ENCODE results near the gene ARHGAP8. TPM values are rescaled to one million over a fixed set of nuclear protein-coding genes. Genes with fewer than 3 reads are reported as not detected.

Gene ARHGAP8
- total and polyA plus RNA-seq, 10 of the 15 experiments (the other 5 are each of a cell fraction or from before 2014, with no cell fraction given) = 0.33 TPM; not detected in 9

- H3K9ac ChIP-seq (ENCODE audit: control insufficient read depth, insufficient read depth, low read length) = no peak overlapping the region
- H2AFZ ChIP-seq (ENCODE audit: control insufficient read depth, low read depth, low read length) = no peak overlapping the region
- no peak overlapping the region for H3K27ac ChIP-seq (ENCODE audit: control insufficient read depth, insufficient read depth)
- ChIA-PET SMC1A (ENCODE audit: uncharacterized antibody, unreplicated experiment) (no interaction called here), CTCF (no interaction called here), RAD21 (ENCODE audit: unreplicated experiment) (no interaction called here), POLR2A (no interaction called here)
- DNase-seq (ENCODE audit: low read depth, low spot score) (no peak), FAIRE-seq (no peak), ATAC-seq (no peak)
- H3K4me3 ChIP-seq = no peak overlapping the region
- no peaks in the 10 kb centered on the region for H3K36me3 ChIP-seq (ENCODE audit: control insufficient read depth in 2 of 2, insufficient read depth in 2 of 2, low read length in 1 of 2)
- H3K79me2 ChIP-seq (ENCODE audit: control insufficient read depth, insufficient read depth, low read length) = no peaks in the 10 kb centered on the region
- intact Hi-C loops (cut with micrococcal nuclease; ENCODE audit: unreplicated experiment) = no loop called here
- H3K27me3 ChIP-seq (replicated peaks in 1 of 2; ENCODE audit: control insufficient read depth in 2 of 2, insufficient read depth in 2 of 2, low read length in 1 of 2) = peaks cover 0 to 2% of the 10 kb centered on the region in 2 experiments; a peak in 2 of 4 replicates
- TF ChIP-seq SMC3 (IDR thresholded peaks at IDR 0.05; ENCODE audit: borderline replicate concordance, low read length) (no peak), ZZZ3 (IDR thresholded peaks at IDR 0.05; ENCODE audit: control insufficient read depth, insufficient read length, low read depth) (no peak), KDM1A (IDR thresholded peaks at IDR 0.05; ENCODE audit: borderline replicate concordance) (no peak), NBN (IDR thresholded peaks at IDR 0.05) (no peak), CHD1 (IDR thresholded peaks at IDR 0.05; ENCODE audit: low read depth, low read length) (no peak), SKIL (IDR thresholded peaks at IDR 0.05; ENCODE audit: low read depth, poor library complexity, severe bottlenecking) (no peak), HDAC6 (IDR thresholded peaks at IDR 0.05; ENCODE audit: unreplicated experiment) (no peak), SIN3A (IDR thresholded peaks at IDR 0.05; ENCODE audit: low read depth, low read length) (no peak), PAX8 (IDR thresholded peaks at IDR 0.05) (no peak), RELA (IDR thresholded peaks at IDR 0.05; ENCODE audit: borderline replicate concordance, partially characterized antibody) (no peak), BMI1 (IDR thresholded peaks at IDR 0.05; ENCODE audit: borderline replicate concordance) (no peak), IRF4 (IDR thresholded peaks at IDR 0.05; ENCODE audit: low read depth, low read length) (no peak), ZNF217 (IDR thresholded peaks at IDR 0.05) (no peak)
- TF ChIP-seq, protein P1, sequence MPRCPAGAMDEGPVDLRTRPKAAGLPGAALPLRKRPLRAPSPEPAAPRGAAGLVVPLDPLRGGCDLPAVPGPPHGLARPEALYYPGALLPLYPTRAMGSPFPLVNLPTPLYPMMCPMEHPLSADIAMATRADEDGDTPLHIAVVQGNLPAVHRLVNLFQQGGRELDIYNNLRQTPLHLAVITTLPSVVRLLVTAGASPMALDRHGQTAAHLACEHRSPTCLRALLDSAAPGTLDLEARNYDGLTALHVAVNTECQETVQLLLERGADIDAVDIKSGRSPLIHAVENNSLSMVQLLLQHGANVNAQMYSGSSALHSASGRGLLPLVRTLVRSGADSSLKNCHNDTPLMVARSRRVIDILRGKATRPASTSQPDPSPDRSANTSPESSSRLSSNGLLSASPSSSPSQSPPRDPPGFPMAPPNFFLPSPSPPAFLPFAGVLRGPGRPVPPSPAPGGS (IDR thresholded peaks at IDR 0.05; ENCODE audit: borderline replicate concordance, insufficient read depth, low read depth, low read length, poor library complexity, severe bottlenecking) = no peak
- H3K4me2 ChIP-seq (ENCODE audit: control insufficient read depth, insufficient read depth) = no peak overlapping the region
- in situ Hi-C loops (cut with MboI) = no loop called here
- no peaks in the 10 kb centered on the region; the same call in 1 of the 2 replicates for H3K4me1 ChIP-seq (ENCODE audit: control insufficient read depth, insufficient read depth, low read length)
- no peaks in the 10 kb centered on the region for H4K20me1 ChIP-seq (ENCODE audit: control insufficient read depth, insufficient read depth)
- no TSS peak for BruUV-seq (replicated peaks)
- H3K9me3 ChIP-seq (replicated peaks; ENCODE audit: control insufficient read depth, insufficient read depth, low read length) = no peaks in the 10 kb centered on the region
- 33% methylated on average over 6 of the region's 6 CpGs for WGBS (ENCODE audit: insufficient coverage, insufficient replicate concordance, low lambda C conversion rate, missing lambda C conversion rate)
These were observed 50.6 kb downstream of the ARHGAP8 start for GRCh38 chr22:44802956-44803355.

Data from GM12878 (cell line).